ENCODE results near the gene ZNF214. TPM values are rescaled to one million over a fixed set of nuclear protein-coding genes. Genes with fewer than 3 reads are reported as not detected.
"Not testable (repeated sequence)": the region's sequence is repeated elsewhere in the genome, so short reads cannot be mapped to it uniquely, and the experiment has no call there.

The ZNF214 gene
- total RNA-seq, 2 donors from 2014 or later: 2.1 to 4.3 TPM

- intact Hi-C loops (cut with DNase I): no loop called here
- Histone ChIP-seq H3K9me3 (no peaks in the 10 kb centered on the region), H3K27ac (no peak overlapping the region), H3K4me1 (no peaks in the 10 kb centered on the region), H3K27me3 (no peaks in the 10 kb centered on the region), H3K36me3 (replicated peaks in 1 of 2; ENCODE audit: insufficient read depth in 1 of 2, low read depth in 2 of 2) (no peaks in the 10 kb centered on the region), H3K4me3 (no peak overlapping the region)
- DNase-seq (no peak), ATAC-seq (no peak)
- TF ChIP-seq CTCF (IDR thresholded peaks at IDR 0.05): no peak
- no peak for TF ChIP-seq POLR2A (IDR thresholded peaks at IDR 0.05)
- WGBS, 2 donors: 72 to 77% methylated on average over 2 of the region's 2 CpGs
Measured at GRCh38 chr11:6979365-6979764, 40.8 kb downstream of the ZNF214 start.

- H3K4me1 ChIP-seq; intact Hi-C loops (cut with DNase I); H3K27me3 ChIP-seq; H3K4me3 ChIP-seq; H3K27ac ChIP-seq; H3K9me3 ChIP-seq; H3K36me3 ChIP-seq (replicated peaks in 1 of 2; ENCODE audit: insufficient read depth in 1 of 2, low read depth in 2 of 2); DNase-seq; ATAC-seq: not testable (repeated sequence)
- 75 to 78% methylated on average over 4 of the region's 4 CpGs for WGBS, 2 donors
Measured at GRCh38 chr11:6969854-6970253, 50.3 kb downstream of the ZNF214 start.

- Histone ChIP-seq H3K9me3 (no peaks in the 10 kb centered on the region), H3K27ac (no peak overlapping the region), H3K36me3 (replicated peaks in 1 of 2; ENCODE audit: insufficient read depth in 1 of 2, low read depth in 2 of 2) (no peaks in the 10 kb centered on the region), H3K27me3 (no peaks in the 10 kb centered on the region), H3K4me3 (no peak overlapping the region), H3K4me1 (no peaks in the 10 kb centered on the region)
- WGBS, 2 donors: 88 to 100% methylated on average over 1 of the region's 1 CpG
- ATAC-seq (no peak), DNase-seq (no peak)
- intact Hi-C loops (cut with DNase I): no loop called here
- TF ChIP-seq POLR2A (IDR thresholded peaks at IDR 0.05) (no peak), CTCF (IDR thresholded peaks at IDR 0.05) (no peak)
Measured at GRCh38 chr11:6968816-6969215, 51.3 kb downstream of the ZNF214 start.

- DNase-seq: no peak
- no peak overlapping the region for H3K27ac ChIP-seq
- 83 to 95% methylated on average over 1 of the region's 1 CpG for WGBS, 2 donors
- TF ChIP-seq CTCF (IDR thresholded peaks at IDR 0.05): no peak
- TF ChIP-seq POLR2A (IDR thresholded peaks at IDR 0.05): no peak
- no peak for ATAC-seq
- H3K9me3 ChIP-seq: no peaks in the 10 kb centered on the region
- H3K36me3 ChIP-seq (replicated peaks in 1 of 2; ENCODE audit: insufficient read depth in 1 of 2, low read depth in 2 of 2): no peaks in the 10 kb centered on the region
- no peak overlapping the region for H3K4me3 ChIP-seq
- no peaks in the 10 kb centered on the region for H3K4me1 ChIP-seq
- no peaks in the 10 kb centered on the region for H3K27me3 ChIP-seq
- intact Hi-C loops (cut with DNase I): no loop called here
Measured at GRCh38 chr11:6962673-6963072, 57.5 kb downstream of the ZNF214 start.

GRCh38 chr11:6962141-6962540 is 58.0 kb downstream of the ZNF214 start:
- no peak for DNase-seq
- Histone ChIP-seq H3K4me3 (no peak overlapping the region), H3K27ac (no peak overlapping the region), H3K4me1 (no peaks in the 10 kb centered on the region), H3K9me3 (no peaks in the 10 kb centered on the region), H3K36me3 (replicated peaks in 1 of 2; ENCODE audit: insufficient read depth in 1 of 2, low read depth in 2 of 2) (no peaks in the 10 kb centered on the region), H3K27me3 (no peaks in the 10 kb centered on the region)
- intact Hi-C loops (cut with DNase I): no loop called here
- TF ChIP-seq CTCF (IDR thresholded peaks at IDR 0.05) (no peak), POLR2A (IDR thresholded peaks at IDR 0.05) (no peak)
- no peak for ATAC-seq

GRCh38 chr11:6954248-6954647 is 65.9 kb downstream of the ZNF214 start:
- H3K4me1 ChIP-seq; H3K27me3 ChIP-seq; H3K36me3 ChIP-seq (replicated peaks in 1 of 2; ENCODE audit: insufficient read depth in 1 of 2, low read depth in 2 of 2); H3K27ac ChIP-seq; ATAC-seq; DNase-seq; H3K9me3 ChIP-seq; intact Hi-C loops (cut with DNase I); H3K4me3 ChIP-seq: not testable (repeated sequence)
- 91 to 96% methylated on average over 4 to 9 of the region's 10 CpGs for WGBS, 2 donors

Other genes with a start within 250 kb of the ZNF214 start
- under 1 TPM; under 0.01 to 0.26 TPM for gene OR2AG2, start 248.4 kb downstream of the ZNF214 start, total RNA-seq
- gene OR2AG1, start 237.3 kb downstream of the ZNF214 start, total RNA-seq: not detected
- 1 to 10 TPM; 1.0 to 2.3 TPM for gene OR6A2, start 220.7 kb downstream of the ZNF214 start, total RNA-seq
- gene OR10A5, start 174.7 kb downstream of the ZNF214 start, total RNA-seq: not detected
- gene OR10A2, start 157.3 kb downstream of the ZNF214 start, total RNA-seq: not detected
- gene OR10A4, start 143.7 kb downstream of the ZNF214 start, total RNA-seq: not detected
- gene OR2D2, start 127.8 kb downstream of the ZNF214 start, total RNA-seq: under 1 TPM in 1 of 2 donors, not detected in 1; 0.78 TPM
- gene OR2D3, start 99.3 kb downstream of the ZNF214 start, total RNA-seq: not detected
- 1 to 10 TPM; 4.9 to 7.3 TPM for gene ZNF215, start 93.9 kb downstream of the ZNF214 start, total RNA-seq
- under 1 TPM; under 0.01 to 0.33 TPM for gene NLRP14, start 133 bp upstream of the ZNF214 start, total RNA-seq
- 1 to 10 TPM in 1 of 2 donors, not detected in 1; 3.3 TPM for gene RBMXL2, start 68.7 kb upstream of the ZNF214 start, total RNA-seq
- gene SYT9, start 231.6 kb upstream of the ZNF214 start, total RNA-seq: 1 to 10 TPM in 1 of 2 donors, not detected in 1; 1.0 TPM